T-helper 2 cell treated with Interferon-gamma antibody and Interleukin-4, amounts not matched to agents 5 μg/mL and 100 μg/mL, for 36 hours (primary cell): ENCODE measurements around the gene RASA4B.
"Not testable (repeated sequence)": the region's sequence is repeated elsewhere in the genome, so short reads cannot be mapped to it uniquely, and the experiment has no call there.

Experiments used
- DNase-seq: peaks from one replicate; pipeline ENCODE4 v3.0.0; 2021; ENCODE audit warnings: low spot score
- H3K27ac Mint-ChIP-seq: one replicate; pipeline ENCODE4 v1.8.0; 2021; ENCODE audit warnings: mild to moderate bottlenecking, mixed read lengths
- H3K27me3 Mint-ChIP-seq: one replicate; pipeline ENCODE4 v1.8.0; 2021; ENCODE audit warnings: low read depth, mixed read lengths
- H3K36me3 Mint-ChIP-seq: one replicate; pipeline ENCODE4 v1.8.0; 2021; ENCODE audit warnings: low read depth, mixed read lengths
- H3K4me1 Mint-ChIP-seq: one replicate; pipeline ENCODE4 v1.8.0; 2021; ENCODE audit warnings: low read depth, mixed read lengths
- H3K4me3 Mint-ChIP-seq: one replicate; pipeline ENCODE4 v1.8.0; 2022; ENCODE audit warnings: mild to moderate bottlenecking, moderate library complexity, mixed read lengths
- H3K9me3 Mint-ChIP-seq: one replicate; pipeline ENCODE4 v1.8.0; 2021; ENCODE audit warnings: mixed read lengths

Gene RASA4B

GRCh38 chr7:102517550-102518147 lies at the start of gene RASA4B:
Gene RASA4B, minus strand, starts transcription at chr7:102517777. Its CDS starts 67 bp downstream, at chr7:102517710.
- not testable (repeated sequence) for DNase-seq, H3K9me3 Mint-ChIP-seq, H3K4me1 Mint-ChIP-seq, H3K27me3 Mint-ChIP-seq, H3K27ac Mint-ChIP-seq, H3K36me3 Mint-ChIP-seq
- peak within 1 kb of the TSS; percentile 51 for H3K4me3 Mint-ChIP-seq

GRCh38 chr7:102550808-102551422 lies 33.3 kb upstream of the RASA4B start, which contains the start of gene SPDYE2:
Gene SPDYE2, plus strand, starts transcription at chr7:102551226. Its CDS starts 2,030 bp downstream, at chr7:102553256.
- H3K27ac Mint-ChIP-seq, H3K9me3 Mint-ChIP-seq, DNase-seq, H3K27me3 Mint-ChIP-seq, H3K4me1 Mint-ChIP-seq, H3K36me3 Mint-ChIP-seq, H3K4me3 Mint-ChIP-seq: not testable (repeated sequence)

- not testable (repeated sequence) for H3K27me3 Mint-ChIP-seq, DNase-seq, H3K27ac Mint-ChIP-seq, H3K36me3 Mint-ChIP-seq, H3K4me3 Mint-ChIP-seq, H3K4me1 Mint-ChIP-seq, H3K9me3 Mint-ChIP-seq
These were observed 28.8 kb upstream of the RASA4B start for GRCh38 chr7:102546353-102546752.

GRCh38 chr7:102545288-102545687 lies 27.7 kb upstream of the RASA4B start:
- H3K27me3 Mint-ChIP-seq, H3K36me3 Mint-ChIP-seq, H3K27ac Mint-ChIP-seq, H3K4me1 Mint-ChIP-seq, DNase-seq, H3K9me3 Mint-ChIP-seq, H3K4me3 Mint-ChIP-seq: not testable (repeated sequence)

GRCh38 chr7:102544372-102544771 lies 26.8 kb upstream of the RASA4B start:
- H3K4me1 Mint-ChIP-seq, H3K27me3 Mint-ChIP-seq, H3K27ac Mint-ChIP-seq, H3K9me3 Mint-ChIP-seq, H3K4me3 Mint-ChIP-seq, DNase-seq, H3K36me3 Mint-ChIP-seq: not testable (repeated sequence)

- not testable (repeated sequence) for H3K9me3 Mint-ChIP-seq, H3K27me3 Mint-ChIP-seq, H3K4me3 Mint-ChIP-seq, H3K27ac Mint-ChIP-seq, DNase-seq, H3K4me1 Mint-ChIP-seq, H3K36me3 Mint-ChIP-seq
These were observed 26.0 kb upstream of the RASA4B start, which contains the start of gene UPK3BL2 for GRCh38 chr7:102543596-102543995. Gene UPK3BL2, minus strand, starts transcription at chr7:102543696. Its CDS starts 60 bp downstream, at chr7:102543636.

GRCh38 chr7:102542771-102543170 lies 25.2 kb upstream of the RASA4B start:
- H3K27me3 Mint-ChIP-seq, H3K4me1 Mint-ChIP-seq, DNase-seq, H3K4me3 Mint-ChIP-seq, H3K36me3 Mint-ChIP-seq, H3K27ac Mint-ChIP-seq, H3K9me3 Mint-ChIP-seq: not testable (repeated sequence)

- H3K4me1 Mint-ChIP-seq, H3K4me3 Mint-ChIP-seq, DNase-seq, H3K36me3 Mint-ChIP-seq, H3K27ac Mint-ChIP-seq, H3K27me3 Mint-ChIP-seq, H3K9me3 Mint-ChIP-seq: not testable (repeated sequence)
These were observed 24.5 kb upstream of the RASA4B start for GRCh38 chr7:102542083-102542482.

- H3K27me3 Mint-ChIP-seq, DNase-seq, H3K36me3 Mint-ChIP-seq, H3K9me3 Mint-ChIP-seq, H3K4me3 Mint-ChIP-seq, H3K27ac Mint-ChIP-seq, H3K4me1 Mint-ChIP-seq: not testable (repeated sequence)
These were observed 23.0 kb upstream of the RASA4B start for GRCh38 chr7:102540604-102541003.

- H3K4me3 Mint-ChIP-seq, H3K4me1 Mint-ChIP-seq, H3K36me3 Mint-ChIP-seq, DNase-seq, H3K9me3 Mint-ChIP-seq, H3K27me3 Mint-ChIP-seq, H3K27ac Mint-ChIP-seq: not testable (repeated sequence)
These were observed 17.6 kb upstream of the RASA4B start for GRCh38 chr7:102535062-102535615.

GRCh38 chr7:102532127-102532526 lies 14.6 kb upstream of the RASA4B start:
- not testable (repeated sequence) for H3K4me3 Mint-ChIP-seq, H3K9me3 Mint-ChIP-seq, H3K4me1 Mint-ChIP-seq, DNase-seq, H3K36me3 Mint-ChIP-seq, H3K27ac Mint-ChIP-seq, H3K27me3 Mint-ChIP-seq

GRCh38 chr7:102531583-102531982 lies 14.0 kb upstream of the RASA4B start:
- DNase-seq, H3K27ac Mint-ChIP-seq, H3K27me3 Mint-ChIP-seq, H3K9me3 Mint-ChIP-seq, H3K36me3 Mint-ChIP-seq, H3K4me3 Mint-ChIP-seq, H3K4me1 Mint-ChIP-seq: not testable (repeated sequence)

- not testable (repeated sequence) for H3K36me3 Mint-ChIP-seq, DNase-seq, H3K9me3 Mint-ChIP-seq, H3K27me3 Mint-ChIP-seq, H3K4me1 Mint-ChIP-seq, H3K27ac Mint-ChIP-seq, H3K4me3 Mint-ChIP-seq
These were observed 10.5 kb upstream of the RASA4B start for GRCh38 chr7:102527822-102528793.

GRCh38 chr7:102527182-102527581 lies 9.6 kb upstream of the RASA4B start:
- not testable (repeated sequence) for H3K27me3 Mint-ChIP-seq, H3K36me3 Mint-ChIP-seq, H3K4me3 Mint-ChIP-seq, DNase-seq, H3K9me3 Mint-ChIP-seq, H3K27ac Mint-ChIP-seq, H3K4me1 Mint-ChIP-seq
